ENCODE data around the gene TMEM245.

Gene TMEM245

DNA sequence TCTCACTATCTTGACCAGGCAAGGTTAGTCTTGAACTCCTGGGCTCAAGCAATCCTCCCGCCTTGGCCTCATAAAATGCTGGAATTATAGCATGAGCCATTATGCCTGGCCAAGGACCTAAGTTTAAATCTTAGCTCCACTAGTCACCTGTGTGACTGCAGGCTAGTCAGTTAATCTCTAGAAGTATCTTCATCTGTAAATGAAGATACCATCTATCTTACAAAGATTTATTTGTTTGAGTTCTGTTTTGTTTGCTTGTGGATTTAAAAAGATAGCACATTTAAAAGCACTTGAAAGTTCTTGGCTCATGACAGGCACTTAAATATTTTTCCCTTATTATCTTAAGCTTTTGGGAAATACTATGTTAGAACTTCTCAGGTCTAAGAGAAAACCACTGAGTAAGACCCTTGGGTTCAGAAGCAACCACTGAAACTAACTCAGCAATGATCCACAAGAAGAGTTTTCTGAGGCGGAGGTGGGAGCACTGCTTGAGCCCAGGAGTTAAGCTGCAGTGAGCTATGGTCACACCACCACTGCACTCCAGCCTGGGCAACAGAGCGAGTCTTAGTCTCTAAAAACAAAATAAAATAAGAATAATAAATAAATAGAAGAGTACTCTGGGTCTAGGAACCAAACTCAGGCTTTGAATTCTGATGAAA lies 19.1 kb downstream of the TMEM245 start:
- no peak for DNase-seq

DNA sequence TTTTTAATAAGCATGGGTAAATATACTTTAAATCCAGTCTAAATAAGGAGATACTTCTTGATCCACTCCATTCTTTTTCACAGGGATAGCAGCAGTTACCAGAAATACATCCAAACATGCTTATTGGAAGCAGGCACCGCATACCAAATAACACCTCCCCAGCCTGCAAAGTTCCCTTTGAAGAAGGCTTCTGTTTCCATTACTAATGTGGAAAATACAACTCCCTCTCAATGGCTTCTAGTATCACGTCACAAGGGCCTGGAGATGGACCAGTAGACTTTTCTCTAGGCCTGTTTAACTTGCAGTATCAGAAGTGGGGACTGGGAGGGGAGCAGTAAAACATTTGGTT lies 20.8 kb downstream of the TMEM245 start:
- no peak for DNase-seq

DNA sequence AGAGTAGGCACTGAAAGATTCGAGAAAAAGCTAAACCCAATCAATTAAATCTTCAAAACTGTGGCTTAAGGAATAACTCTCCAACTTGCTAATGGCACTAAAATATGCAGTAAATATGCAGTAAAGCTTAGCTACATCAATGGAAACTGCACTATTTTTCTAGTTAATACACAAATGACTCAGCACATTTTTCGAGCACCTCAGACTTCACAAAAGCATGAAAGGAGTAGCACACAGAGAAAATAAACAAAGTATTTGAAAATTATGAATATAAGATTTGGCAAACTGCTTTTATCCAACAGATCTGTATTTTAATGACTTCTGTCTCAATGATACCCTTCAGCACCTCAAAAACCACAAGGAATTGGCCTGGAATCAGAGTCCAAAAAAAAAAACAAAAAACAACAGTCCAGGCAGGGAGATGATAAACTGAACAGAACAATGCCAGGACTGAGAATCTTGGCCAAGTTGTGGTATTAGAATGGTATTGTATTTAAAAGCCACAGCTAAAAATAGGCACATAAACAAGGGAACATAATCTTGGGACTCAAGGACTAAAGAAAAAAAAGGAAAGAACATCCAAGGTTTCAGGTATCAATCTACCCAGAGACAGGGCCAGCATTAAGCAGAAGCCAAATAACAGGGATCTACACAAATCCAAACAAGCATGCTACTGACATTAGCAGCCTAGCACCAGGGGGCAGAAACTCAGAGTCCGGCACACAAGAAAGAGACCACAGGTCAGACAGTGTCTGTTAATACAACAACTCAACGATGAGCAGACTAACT lies 21.4 kb downstream of the TMEM245 start:
- no peak for DNase-seq

DNA sequence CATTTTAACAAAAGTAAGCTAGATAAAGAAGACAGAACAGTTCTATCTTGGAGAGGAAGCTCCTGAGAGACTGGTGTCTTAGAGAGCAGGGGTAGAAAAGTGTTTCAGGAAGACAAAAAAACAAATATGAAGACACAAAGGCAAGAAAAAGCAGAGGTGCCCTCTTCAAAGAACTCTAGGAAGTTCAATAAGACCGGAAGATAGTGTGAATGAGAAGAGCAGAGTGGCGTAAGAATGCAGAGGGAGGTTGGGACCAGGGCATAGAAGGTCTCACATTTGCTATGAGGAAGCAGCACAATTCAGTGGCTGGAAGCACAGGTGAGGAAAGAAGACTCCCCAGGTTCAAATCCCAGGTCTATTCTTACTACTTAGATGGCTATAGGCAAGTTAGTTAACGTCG lies 22.6 kb downstream of the TMEM245 start:
- DNase-seq = no peak

DNA sequence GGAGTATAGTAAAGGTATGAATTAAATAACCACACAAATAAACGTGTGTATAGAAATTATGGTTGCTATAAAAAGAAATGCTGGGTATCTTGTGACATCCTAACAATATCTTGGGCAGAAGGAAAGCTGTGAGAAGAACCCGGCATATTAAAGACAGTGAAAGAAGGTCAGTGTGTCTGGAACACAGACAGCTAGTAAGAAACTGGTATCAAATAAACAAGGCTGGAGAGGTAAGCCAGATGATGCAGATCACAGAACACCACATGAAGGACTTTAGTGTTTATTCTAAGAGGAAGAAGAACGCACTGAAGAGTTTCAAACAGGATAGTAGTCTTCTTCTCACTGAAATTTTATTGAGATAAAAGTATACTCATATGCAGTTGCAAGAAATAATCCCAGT lies 24.4 kb downstream of the TMEM245 start:
- no peak for DNase-seq

DNA sequence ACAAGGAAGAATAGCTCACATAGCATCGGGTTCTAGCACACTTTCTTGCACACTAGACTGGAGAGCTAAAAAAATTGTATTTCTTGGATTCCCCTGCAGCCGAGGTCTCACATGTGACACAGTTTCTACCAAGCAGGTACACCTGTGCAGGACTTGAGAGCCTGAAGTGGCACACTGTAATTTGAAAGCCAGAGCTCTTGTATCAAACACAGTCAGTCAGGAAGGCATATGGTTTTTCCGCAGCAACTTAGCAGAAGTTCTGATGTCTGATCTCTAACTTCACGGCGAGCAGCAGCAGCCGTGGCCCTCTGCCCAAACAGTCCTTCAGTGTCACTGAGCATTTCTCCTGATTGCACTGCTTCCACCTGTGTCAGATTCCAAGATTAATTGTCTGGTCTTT lies 25.5 kb downstream of the TMEM245 start:
- DNase-seq = no peak

DNA sequence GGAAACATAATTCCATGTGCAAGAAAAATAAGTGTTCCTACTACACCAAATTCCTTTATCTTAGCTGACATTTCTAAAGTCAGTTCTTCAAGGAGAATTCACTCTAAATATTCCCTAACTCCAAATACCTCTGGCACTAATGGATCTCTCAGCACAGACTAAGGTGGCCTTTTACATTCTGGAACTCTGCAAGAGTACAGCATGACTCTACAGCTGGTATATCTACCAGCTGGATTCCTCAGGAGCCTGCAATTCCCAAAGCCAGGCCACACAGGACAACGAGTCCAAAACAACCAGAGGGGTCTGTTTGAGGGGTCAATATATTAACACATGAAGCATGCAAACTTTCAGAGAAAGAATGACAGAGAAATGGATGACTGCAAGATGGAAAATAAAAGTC lies 27.2 kb downstream of the TMEM245 start:
- no peak for DNase-seq

DNA sequence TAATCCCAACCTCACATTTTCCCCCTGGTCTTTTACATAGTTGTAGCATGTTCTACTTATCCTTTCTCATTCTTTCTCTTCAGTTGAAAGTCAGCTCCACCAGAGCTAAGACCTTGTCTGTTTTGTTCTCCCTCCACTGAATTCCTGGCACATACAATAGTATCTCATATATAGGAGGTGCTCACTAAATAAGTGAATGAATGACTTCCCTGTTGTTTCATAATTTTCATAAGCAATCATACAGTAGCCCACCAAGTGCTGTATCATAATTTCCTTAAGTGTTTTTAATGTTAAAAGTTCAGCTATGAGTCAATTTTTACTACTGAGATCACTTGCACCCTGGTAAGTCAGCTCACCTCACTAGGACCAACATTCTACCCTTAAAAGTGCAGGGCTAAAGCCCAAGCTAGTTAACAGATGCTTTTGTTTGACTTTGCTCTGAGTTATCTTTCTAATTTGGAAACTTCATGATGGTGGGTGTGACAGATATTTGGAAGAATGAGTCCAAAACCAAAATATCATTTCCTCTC lies 27.6 kb downstream of the TMEM245 start:
- no peak for DNase-seq

DNA sequence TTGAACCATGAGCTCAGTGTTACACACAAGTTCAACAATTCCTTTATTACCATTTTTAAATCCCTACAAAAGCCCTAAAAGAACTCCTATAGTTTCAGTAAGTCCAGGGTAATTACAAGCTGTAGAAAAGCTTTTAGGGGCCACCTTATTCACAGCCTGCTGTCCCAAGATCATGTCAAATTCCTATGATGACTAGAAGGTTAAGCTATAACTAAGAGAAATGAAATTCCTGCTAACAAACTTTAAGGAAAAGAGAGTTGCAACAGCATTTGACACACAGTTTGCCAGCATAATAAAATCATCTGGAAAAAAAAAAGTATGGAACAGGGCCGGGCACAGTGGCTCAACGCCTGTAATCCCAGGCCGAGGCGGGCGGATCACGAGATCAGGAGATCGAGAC lies 31.5 kb downstream of the TMEM245 start:
- no peak for DNase-seq

DNA sequence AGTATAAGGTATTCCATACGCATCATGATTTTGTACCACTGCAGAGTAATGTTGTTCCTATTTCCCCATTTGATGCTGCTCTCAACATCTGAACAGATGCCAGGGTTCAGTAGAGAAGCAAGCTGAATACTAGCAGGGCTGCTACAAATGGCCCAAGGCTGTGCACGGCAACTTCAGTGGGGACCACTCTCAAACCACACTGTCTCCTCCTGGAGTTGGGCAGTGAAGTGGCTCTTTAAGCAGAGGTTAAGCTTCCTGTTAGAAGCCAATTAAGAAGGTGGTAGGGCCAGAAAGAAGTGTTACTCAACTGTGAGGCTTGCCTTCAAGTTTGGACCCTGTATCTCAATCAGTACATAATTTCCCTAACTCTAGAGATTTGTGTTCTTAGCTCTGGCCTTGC lies 32.0 kb downstream of the TMEM245 start:
- no peak for DNase-seq

DNA sequence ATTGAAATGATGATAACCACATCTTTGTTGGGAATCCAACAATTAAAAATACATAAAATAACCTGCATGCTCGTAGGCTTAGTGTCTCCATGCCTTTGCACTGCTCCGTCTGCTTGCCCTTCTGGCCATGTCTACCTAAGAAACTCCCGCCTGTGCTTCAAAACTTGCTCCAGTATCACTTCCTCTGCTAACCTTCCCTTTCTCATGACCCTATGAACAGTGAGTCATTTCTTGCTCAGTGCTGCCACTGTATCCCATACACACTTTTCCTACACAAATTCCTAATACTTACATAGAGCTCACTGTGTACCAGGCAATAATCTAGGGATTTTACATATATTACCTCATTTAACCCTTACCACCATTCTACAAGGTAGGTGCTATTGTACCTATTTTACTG lies 33.5 kb downstream of the TMEM245 start:
- DNase-seq = no peak

DNA sequence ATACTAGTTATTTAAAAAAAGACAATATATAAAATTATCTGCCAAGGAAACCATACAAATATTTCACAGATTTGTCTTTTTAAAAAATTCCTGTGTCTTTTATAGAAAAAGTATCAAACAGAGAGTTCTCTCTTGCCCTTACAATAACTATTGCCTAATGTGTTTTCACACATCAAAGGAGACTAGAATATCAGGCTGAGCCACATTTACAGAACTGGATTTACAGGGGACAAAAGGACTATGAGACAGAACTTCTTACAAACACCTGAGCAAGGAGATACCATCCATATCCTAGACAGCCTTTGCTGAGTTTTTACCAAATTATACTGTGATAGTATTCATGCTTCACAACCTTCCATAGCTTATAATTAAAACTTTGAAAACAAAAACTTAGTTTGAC lies 34.2 kb downstream of the TMEM245 start:
- DNase-seq = no peak

DNA sequence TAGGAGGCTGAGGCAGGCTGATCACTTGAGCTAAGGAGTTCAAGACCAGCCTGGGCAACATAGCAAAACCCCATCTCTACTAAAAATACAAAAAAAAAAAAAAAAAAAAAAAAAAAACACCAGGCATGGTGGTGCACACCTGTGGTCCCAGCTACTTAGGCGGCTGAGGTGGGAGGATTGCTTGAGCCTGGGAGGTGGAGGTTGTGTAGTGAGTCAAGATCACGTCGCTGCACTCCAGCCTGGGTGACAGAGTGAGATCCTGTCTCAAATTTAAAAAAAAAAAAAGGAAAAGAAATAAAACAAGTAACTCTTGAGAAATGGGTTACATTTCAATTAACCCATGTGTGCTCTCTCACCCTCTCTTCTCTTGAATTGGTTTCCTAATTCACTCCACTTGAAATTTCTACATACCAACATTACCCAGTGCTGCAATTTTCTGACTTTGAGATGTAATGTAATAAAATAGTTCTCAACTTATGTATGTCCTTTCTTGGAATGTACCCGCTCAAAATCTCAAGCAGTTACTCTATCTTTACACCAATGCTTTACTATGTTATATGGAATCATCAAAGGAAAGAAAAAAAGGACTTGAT lies 35.8 kb downstream of the TMEM245 start:
- DNase-seq = no peak

DNA sequence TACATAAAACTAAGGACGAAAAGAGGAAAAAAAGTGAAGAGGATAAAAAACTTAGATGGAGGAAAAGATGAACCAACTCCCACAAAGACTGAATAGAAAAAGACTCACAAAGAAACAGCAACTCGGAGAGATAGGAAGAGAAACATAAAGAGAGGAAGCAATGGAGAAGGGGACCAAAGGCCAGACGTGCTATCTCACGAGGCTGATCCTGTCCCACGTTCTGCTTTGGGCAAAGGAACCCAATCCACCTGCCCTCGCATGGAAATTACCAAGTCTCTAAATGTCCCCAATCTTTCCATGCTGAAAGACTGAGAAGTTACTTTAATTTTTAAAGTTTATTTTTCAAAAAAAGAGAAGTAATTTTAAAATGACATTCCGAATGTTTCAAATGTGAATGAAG lies 36.6 kb downstream of the TMEM245 start:
- DNase-seq = no peak

DNA sequence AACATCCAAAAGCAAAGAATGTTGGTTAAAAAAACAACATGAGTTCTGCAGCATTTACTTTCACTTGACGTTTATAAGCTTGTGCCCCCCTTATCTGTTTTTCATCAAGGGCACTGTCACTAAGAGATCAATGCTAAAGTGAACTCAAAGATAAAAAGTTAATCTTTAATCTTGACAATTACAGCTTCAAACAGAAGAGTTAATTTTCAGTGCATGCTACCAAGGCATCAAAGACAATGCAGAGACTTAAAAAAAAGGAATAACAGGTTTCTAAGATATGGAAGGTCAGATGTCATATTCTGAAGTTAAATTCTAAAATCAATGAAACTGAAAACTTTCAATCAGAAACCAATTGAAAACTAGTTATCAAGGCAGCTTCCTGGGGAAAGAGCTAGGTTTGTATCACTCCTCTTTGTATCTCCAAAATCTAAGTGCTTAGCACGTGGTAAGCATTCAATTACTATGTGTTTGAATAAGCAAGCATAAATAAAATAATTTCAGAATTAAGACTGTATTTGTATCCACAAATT lies 37.6 kb downstream of the TMEM245 start:
- no peak for DNase-seq

DNA sequence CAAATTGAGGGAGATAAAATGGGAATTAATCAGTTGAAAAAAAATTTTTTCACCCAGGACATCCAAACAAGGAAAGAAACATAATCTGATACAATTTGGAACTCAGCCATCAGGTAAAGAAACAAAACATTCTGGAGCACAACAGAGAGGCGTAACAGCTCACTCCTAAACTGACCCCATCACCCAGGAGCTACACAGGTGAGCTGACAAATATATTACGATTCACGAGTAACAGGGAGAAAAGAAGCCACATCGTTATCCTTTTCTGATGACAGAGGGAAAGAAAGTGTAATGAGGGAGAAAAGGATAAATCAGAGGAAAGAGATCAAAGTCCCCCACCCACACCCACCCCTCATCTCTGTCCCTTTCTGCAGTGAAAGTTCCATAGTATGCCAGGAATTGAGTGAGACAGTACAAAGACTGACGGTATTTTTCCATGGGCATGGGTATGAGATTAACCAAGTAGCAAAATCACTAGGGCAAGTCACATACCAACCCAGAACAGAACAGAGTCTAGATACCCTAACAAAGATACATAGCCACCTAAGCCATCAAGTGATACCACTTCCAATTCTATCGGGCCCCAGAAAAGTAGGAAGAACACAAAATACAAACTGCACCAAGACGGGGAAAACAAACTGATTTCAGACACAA lies 45.4 kb downstream of the TMEM245 start:
- no peak for DNase-seq

DNA sequence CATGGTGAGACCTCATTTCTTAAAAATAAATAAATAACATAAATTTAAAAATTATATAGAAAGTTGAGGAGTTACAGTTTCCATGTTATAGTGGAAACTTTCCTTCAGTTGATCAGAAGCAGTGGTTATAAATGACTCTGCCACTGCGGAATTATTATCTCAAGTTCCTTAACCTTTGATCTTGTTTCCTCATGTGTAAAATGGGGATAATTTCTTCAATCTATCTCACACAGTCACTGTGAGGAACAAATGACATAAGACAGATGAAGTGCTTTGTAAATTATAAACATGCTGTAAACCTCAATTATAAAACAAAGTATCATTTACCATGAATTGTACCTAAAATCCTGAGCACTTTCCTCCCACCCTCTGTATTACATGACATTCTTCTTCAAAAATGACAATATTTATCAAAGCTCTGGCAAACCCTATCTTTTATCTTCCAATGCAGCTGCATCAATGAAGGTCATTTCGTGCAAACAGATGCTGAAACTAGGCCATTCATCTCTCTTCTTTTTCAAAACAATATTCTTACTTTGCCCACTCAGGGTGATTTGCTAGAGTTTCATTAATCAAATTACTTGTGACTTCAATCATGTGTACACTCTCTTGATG lies 46.8 kb downstream of the TMEM245 start:
- no peak for DNase-seq

DNA sequence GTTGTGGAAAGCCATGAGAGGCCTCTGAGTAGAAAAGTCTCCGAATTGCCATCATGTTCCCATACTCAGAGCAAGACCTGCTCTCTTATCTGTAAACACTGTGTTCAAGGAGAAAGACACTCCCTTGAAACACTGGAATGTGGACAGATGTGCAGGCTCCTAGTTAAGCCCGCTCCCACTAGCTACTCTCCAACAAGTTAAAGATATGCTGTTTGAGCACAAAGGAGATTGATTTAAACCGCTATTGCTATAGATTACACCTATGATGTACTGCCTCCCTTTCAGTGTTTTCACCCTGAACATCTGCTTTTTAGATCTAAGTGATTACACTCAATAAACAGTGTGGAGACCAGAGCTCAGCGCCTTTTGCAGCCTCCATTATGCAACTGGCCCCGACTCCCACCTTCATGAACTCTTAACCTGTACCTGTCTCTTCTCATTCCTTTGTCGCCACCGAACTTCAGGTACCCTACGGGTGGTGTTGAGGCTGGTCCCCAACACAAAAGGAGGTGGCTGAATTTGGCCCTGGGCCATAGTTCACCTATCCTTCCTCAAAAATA lies 47.5 kb downstream of the TMEM245 start:
- DNase-seq = no peak

DNA sequence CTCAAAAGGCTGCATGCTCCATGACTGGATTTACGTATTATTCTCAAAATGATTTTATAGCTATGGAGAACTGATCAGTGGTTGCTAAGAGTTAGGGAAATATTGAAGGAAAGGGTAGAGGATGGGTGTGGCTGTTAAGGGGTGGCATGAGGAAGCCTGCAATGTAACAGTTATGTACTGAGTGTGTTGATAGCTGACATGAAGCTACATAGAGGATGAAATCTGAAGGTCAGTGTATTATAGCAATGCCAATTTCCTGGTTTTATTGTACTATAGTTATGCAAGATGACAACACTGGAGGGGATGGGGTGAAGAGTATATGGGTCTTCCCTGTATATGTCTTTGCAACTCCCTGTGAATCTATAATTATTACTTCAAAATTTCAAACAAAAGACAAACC lies 51.0 kb downstream of the TMEM245 start:
- no peak for DNase-seq

DNA sequence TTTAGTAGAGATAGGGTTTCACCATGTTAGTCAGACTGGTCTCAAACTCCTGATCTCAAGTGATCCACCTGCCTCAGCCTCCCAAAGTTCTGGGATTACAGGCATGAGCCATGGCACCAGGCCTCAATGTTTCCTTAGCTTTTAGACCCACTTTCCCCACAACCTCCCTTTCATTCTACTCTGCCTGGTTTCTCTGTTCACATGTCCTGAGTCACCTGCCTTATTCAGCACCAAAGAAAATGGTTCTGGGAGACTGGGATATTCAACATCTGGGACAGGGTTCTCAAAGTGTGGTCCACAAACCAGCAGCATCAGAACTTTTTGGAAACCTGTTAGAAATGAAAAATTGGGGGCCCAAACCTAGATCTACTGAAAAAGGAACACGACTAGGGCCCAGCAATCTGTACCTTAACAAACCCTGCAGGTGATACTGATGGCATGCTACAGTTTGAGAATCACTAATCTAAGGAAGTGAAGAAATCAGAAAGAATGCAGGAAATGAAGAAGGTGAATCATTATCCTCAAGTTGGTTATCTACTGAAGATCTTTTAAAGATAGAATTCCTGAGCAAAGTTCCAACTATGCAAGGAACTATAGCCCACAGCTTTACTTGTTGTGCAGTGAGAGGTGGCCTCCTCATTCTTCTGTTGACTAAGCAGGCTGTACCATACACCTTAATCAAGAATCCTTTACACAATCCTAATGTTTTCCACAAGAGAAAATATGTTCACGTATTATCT lies 54.6 kb downstream of the TMEM245 start:
- DNase-seq = no peak

DNA sequence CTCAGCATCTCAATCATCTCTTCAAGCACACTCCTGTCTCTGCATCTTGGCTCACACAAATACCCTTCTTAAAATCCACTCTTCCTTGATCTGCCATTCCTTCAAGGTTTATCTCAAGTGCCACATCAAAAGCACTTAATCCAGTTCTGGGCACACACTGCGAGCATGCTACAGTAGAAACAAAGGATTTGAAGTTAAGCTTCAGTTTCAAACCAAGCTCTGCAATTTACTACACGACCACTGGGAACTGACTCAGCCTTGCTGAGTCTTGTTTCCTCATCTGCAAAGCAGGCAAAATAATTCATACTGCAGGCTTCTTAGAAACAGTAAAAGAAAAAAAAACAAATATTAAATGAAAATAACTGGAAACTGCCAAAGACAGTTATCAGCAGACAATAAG lies 56.0 kb downstream of the TMEM245 start:
- DNase-seq = no peak

DNA sequence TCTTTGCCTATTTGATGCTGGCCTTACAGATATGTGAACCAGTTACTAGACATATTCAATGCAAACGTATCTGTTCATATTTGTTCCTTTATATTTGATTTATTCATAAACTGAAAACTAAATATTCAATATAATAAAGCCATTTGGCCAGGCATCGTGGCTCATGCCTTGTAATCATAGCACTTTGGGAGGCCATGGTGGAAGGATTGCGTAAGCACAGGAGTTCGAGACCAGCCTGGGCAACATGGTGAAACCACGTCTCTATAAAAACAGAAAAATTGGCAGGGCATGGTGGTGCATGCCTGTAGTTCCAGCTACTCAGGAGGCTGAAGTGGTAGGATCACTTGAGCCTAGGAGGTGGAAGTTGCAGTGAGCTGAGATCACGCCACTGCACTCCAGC lies 57.2 kb downstream of the TMEM245 start:
- no peak for DNase-seq

Measured in cortex of kidney (tissue), 1 donor.